Smooth muscle cell of trachea (primary cell): ENCODE data around the gene OR2T29. TPM values are rescaled to one million over a fixed set of nuclear protein-coding genes. Genes with fewer than 3 reads are reported as not detected.

Experiments used
- total RNA-seq: library from RNA; depleted of rRNA; stranded (reverse); fragments of >200 nt; gene quantifications from 2 replicates; pipeline ENCODE4 v1.2.1, GENCODE V29; 2014

OR2T29 gene
- total RNA-seq = not detected in 2 replicates

GRCh38 chr1:248562672-248563071 lies at the start of gene OR2T29:
Gene OR2T29, minus strand, starts transcription at chr1:248562772. Its CDS starts 3,281 bp downstream, at chr1:248559491.

GRCh38 chr1:248597589-248597988 lies 35.0 kb upstream of the OR2T29 start, which contains the start of gene OR2T10:
Gene OR2T10, minus strand, starts transcription at chr1:248597700. Its CDS starts 3,932 bp downstream, at chr1:248593768.

GRCh38 chr1:248574657-248575056 lies 12.1 kb upstream of the OR2T29 start, which contains the start of gene OR2T34:
Gene OR2T34, minus strand, starts transcription at chr1:248574757. Its CDS starts 0 bp downstream, at chr1:248574757.

GRCh38 chr1:248507773-248508172 lies 54.8 kb downstream of the OR2T29 start, which contains the start of gene OR2G6:
Gene OR2G6, plus strand, starts transcription at chr1:248508073. Its CDS starts 13,574 bp downstream, at chr1:248521647.

Other genes with a start within 250 kb of the OR2T29 start
- gene OR2M7, start 238.2 kb downstream of the OR2T29 start, total RNA-seq = not detected in 2 replicates
- gene OR14C36, start 214.0 kb downstream of the OR2T29 start, total RNA-seq = not detected in 2 replicates
- gene OR2T4, start 201.1 kb downstream of the OR2T29 start, total RNA-seq = not detected in 2 replicates
- gene OR2T6, start 187.0 kb downstream of the OR2T29 start, total RNA-seq = not detected in 2 replicates
- not detected in 2 replicates for gene OR2T1, start 159.7 kb downstream of the OR2T29 start, total RNA-seq
- not detected in 2 replicates for gene OR2T2, start 117.1 kb downstream of the OR2T29 start, total RNA-seq
- gene OR2T3, start 89.4 kb downstream of the OR2T29 start, total RNA-seq = not detected in 2 replicates
- not detected in 2 replicates for gene OR2T5, start 74.2 kb downstream of the OR2T29 start, total RNA-seq
- not detected in 2 replicates for gene OR2G6, start 54.7 kb downstream of the OR2T29 start, total RNA-seq
- gene OR2T34, start 12.0 kb upstream of the OR2T29 start, total RNA-seq = not detected in 2 replicates
- not detected in 2 replicates for gene OR2T10, start 34.9 kb upstream of the OR2T29 start, total RNA-seq
- not detected in 2 replicates for gene OR2T11, start 72.3 kb upstream of the OR2T29 start, total RNA-seq
- gene OR2T35, start 82.5 kb upstream of the OR2T29 start, total RNA-seq = not detected in 2 replicates
- not detected in 2 replicates for gene OR2T27, start 92.8 kb upstream of the OR2T29 start, total RNA-seq
- gene OR14I1, start 140.0 kb upstream of the OR2T29 start, total RNA-seq = not detected in 2 replicates
- not detected in 2 replicates for gene LYPD8, start 193.0 kb upstream of the OR2T29 start, total RNA-seq